Stimulated activated naive B cell treated with anti-CD40 and anti-IgM and Interleukin-4, amounts not matched to agents 10 μg/mL and 1 μg/mL and 100 μg/mL, for 72 hours (primary cell): Measurements from ENCODE around the gene TMEM39A.
A peak's percentile ranks its signal among the peaks of the same experiment; 100 is the strongest.

Experiments
- ATAC-seq, 2 donors: fragments of 150-1000 bp; cut with Tn5 transposase; replicated peaks; 2 replicates each; pipeline ENCODE4 v1.10.0; 2021; ENCODE audit warnings: moderate library complexity in 1 of 2
- DNase-seq: peaks from one replicate; pipeline ENCODE4 v3.0.0; 2021
- H3K27ac Mint-ChIP-seq: one replicate; pipeline ENCODE4 v1.8.0; 2022; ENCODE audit warnings: mild to moderate bottlenecking, mixed read lengths
- H3K27me3 Mint-ChIP-seq, 2 donors: one replicate each; pipeline ENCODE4 v1.8.0; 2022; ENCODE audit warnings: mixed read lengths in 2 of 2
- H3K36me3 Mint-ChIP-seq, 2 donors: one replicate each; pipeline ENCODE4 v1.8.0; 2022; ENCODE audit warnings: mixed read lengths in 2 of 2, mild to moderate bottlenecking in 1 of 2
- H3K4me1 Mint-ChIP-seq, 2 donors: one replicate each; pipeline ENCODE4 v1.8.0; 2022; ENCODE audit warnings: mixed read lengths in 2 of 2, mild to moderate bottlenecking in 1 of 2
- H3K4me3 Mint-ChIP-seq, 2 donors: one replicate each; pipeline ENCODE4 v1.8.0; 2022; ENCODE audit warnings: mild to moderate bottlenecking in 2 of 2, mixed read lengths in 2 of 2, moderate library complexity in 1 of 2
- H3K9me3 Mint-ChIP-seq, 2 donors: one replicate each; pipeline ENCODE4 v1.8.0; 2022; ENCODE audit warnings: mixed read lengths in 2 of 2, mild to moderate bottlenecking in 1 of 2

Gene TMEM39A

DNA sequence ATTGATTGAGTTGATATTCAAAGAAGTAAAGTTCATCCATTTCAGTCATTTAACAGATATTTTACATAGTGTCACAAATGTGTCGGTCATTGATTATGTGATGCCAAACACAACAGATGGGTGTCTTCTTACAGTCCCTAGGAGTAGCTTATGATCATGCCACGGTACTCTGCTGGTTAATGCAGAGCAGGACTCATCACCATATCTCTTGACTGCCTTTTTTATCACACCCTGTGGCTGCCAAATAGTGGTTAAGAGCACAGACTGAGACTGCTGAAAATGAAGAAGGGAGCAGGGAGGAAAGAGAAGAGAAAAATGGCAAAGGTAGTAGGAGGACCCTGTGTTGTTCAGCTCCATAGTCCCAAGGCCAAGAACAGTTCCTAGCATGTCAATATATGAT, 22.1 kb upstream of the TMEM39A start:
- peaks cover 6 to 7% of the 10 kb centered on the region in 2 donors for H3K4me1 Mint-ChIP-seq
- no peak overlapping the region for H3K4me3 Mint-ChIP-seq
- ATAC-seq: no peak
- H3K27ac Mint-ChIP-seq: no peak overlapping the region
- no peak for DNase-seq
- H3K36me3 Mint-ChIP-seq: peaks cover 24 to 56% of the 10 kb centered on the region in 2 donors
- no peaks in the 10 kb centered on the region for H3K9me3 Mint-ChIP-seq
- H3K27me3 Mint-ChIP-seq: no peaks in the 10 kb centered on the region

DNA sequence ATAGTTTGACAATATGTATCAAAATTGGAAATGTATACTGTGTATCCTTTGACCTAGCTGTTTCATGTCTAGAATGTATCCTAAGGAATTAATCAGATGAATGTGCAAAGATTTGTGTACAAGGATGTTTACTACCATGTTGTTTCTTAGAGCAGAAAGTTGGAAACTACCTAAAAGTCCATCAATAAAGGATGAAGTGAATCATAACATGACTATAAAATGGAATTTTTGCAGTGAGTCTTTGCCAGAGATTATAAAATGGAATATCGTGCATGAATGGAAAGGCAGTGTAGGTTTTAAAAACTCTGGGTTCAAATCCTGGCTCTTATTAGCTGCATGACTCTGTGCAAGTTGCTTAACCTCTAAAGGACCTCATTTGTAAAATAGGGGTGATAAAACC, 19.7 kb upstream of the TMEM39A start:
- no peak overlapping the region for H3K4me3 Mint-ChIP-seq
- no peaks in the 10 kb centered on the region for H3K9me3 Mint-ChIP-seq
- H3K27me3 Mint-ChIP-seq: no peaks in the 10 kb centered on the region
- ATAC-seq: peak in 1 of 2 donors; percentile 10
- H3K27ac Mint-ChIP-seq: peak overlapping the region; percentile 74
- no peak for DNase-seq
- peaks cover 30 to 58% of the 10 kb centered on the region in 2 donors for H3K36me3 Mint-ChIP-seq
- peaks cover 7 to 8% of the 10 kb centered on the region in 2 donors for H3K4me1 Mint-ChIP-seq

DNA sequence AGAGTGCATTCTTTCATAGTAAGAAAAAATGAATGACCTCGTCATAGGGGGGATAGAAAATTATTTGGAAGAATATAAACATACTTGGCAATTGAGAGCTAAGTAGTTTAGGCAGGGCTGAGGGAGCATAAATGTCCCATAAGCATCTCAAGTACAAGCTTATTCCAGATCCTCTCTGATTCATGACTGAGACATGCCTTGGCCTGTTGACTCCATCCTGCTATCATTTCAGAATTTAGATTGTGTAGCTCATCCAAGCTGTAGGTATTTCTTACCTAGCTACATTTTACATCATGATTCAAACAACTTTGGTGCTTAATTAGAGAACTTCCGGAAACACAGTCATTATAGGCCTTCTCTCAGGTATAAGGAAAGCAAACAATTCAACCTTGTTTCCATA, 17.7 kb upstream of the TMEM39A start:
- Mint-ChIP-seq H3K4me3 (no peak overlapping the region), H3K36me3 (peaks cover 41 to 60% of the 10 kb centered on the region in 2 donors), H3K27ac (no peak overlapping the region), H3K4me1 (peaks cover 7 to 11% of the 10 kb centered on the region in 2 donors), H3K27me3 (no peaks in the 10 kb centered on the region), H3K9me3 (no peaks in the 10 kb centered on the region)
- ATAC-seq: no peak
- DNase-seq: no peak

DNA sequence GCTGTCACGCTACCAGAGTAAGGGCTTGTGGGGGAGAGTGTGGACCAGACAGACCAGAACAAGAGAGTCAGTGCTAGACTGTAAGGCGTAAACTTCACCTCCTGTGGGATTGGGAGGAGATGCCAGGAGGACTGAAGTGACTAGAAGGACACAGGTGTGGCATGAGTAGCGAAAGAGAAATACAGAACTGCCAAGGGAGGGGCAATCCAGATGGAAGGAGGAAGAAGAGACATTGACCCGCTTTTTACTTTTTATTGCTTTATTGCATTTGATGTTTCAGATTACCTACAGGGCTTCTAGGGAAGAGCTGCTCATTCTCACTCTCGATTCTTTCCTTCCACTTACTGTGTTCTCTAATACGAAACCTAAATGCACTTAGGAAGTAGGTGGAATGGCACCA, 7.5 kb upstream of the TMEM39A start:
- H3K27ac Mint-ChIP-seq: peak overlapping the region; percentile 15
- H3K36me3 Mint-ChIP-seq: peaks cover 14 to 30% of the 10 kb centered on the region in 2 donors
- H3K9me3 Mint-ChIP-seq: no peaks in the 10 kb centered on the region
- no peak for ATAC-seq
- H3K4me1 Mint-ChIP-seq: peaks cover 27 to 40% of the 10 kb centered on the region in 2 donors
- DNase-seq: no peak
- H3K27me3 Mint-ChIP-seq: no peaks in the 10 kb centered on the region
- peak overlapping the region; percentile 7 to 22 for H3K4me3 Mint-ChIP-seq

DNA sequence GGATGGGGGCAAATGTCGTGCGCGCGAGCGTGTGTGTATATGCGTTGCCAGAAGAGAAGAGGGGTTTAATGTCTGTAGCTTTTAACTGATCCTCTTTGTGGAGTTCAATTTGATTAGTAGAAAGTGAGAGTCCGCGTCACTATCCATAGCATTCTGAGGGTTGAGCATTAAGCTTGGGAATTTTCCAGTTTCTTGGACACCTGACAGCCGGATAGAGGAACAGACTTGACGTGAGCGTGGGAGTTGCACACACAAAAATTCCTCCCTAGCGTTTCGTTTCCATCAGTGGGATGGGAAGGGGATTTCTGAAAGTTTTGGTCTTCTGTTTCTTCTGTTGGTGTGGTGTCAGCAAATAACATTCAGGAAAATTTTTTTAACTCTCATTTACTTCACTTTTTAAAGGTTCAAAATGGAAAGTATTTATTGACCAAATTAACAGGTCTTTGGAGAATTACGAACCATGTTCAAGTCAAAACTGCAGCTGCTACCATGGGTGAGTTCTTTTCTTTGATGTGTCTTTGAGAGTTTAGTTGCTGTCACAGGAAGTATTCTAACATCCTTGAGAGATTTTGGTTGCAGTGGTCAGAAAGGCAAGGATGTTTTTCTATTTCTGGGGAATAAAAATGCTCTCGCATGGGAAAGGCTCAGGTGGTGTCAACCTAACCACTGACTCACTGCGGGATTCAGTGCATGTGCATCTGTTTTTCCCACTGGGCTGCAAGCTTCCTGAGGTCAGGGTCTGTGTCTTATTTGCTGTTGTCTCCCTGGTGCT, 6.2 kb upstream of the TMEM39A start:
- Mint-ChIP-seq H3K27me3 (no peaks in the 10 kb centered on the region), H3K4me1 (peaks cover 27 to 40% of the 10 kb centered on the region in 2 donors)

DNA sequence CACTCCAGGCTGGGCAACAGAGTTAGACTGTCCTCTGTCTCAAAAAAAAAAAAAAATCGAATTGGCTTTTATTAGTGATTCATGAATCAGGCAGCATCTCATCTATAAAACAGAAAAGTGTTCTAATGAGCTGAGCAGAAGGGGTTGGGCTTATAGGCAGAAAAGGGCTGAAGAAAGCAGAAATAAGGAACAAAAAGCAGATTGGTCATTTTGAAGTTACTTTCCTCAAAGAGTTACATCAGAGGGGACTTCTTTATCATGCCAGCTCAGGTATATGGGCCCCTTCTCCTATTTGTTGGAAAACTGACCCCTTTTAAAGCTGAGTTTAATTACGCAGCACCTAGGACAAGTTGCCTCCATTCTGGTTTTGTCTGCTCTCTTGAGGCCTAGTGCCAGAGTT, 4.6 kb upstream of the TMEM39A start:
- Mint-ChIP-seq H3K4me3 (peak overlapping the region; percentile 92 to 95), H3K27ac (peak overlapping the region; percentile 96), H3K27me3 (no peaks in the 10 kb centered on the region), H3K4me1 (peaks cover 33 to 52% of the 10 kb centered on the region in 2 donors), H3K36me3 (peaks cover 14 to 34% of the 10 kb centered on the region in 2 donors), H3K9me3 (peaks cover 2 to 3% of the 10 kb centered on the region in 2 donors)
- DNase-seq (no peak), ATAC-seq (no peak)

More for the DNA sequence above, 6.2 kb upstream of the TMEM39A start:
- DNase-seq (no peak), ATAC-seq (peak; percentile 13 to 75)
- Mint-ChIP-seq H3K9me3 (no peaks in the 10 kb centered on the region), H3K4me3 (peak overlapping the region; percentile 92 to 95), H3K36me3 (peaks cover 11 to 26% of the 10 kb centered on the region in 2 donors), H3K27ac (peak overlapping the region; percentile 96)

DNA sequence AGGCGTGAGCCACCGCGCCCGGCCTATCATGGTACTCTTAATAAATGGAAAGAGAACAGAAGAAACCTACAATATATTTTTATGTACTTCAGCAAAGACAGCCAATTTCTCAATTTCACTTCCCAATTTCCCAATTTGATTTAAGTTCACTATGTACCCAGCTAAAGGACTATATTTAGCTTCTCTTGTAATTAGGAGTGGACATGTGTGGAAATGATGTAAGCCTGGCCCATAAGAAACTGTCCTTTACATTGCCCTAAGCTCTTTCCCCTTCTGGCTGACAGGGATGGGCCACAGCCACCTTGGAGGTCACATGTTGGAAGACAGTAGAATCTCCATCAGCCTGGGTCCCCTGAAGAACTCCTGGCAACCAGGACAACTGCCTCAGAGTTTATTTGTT, 6.2 kb downstream of the TMEM39A start:
- Mint-ChIP-seq H3K4me3 (no peak overlapping the region), H3K36me3 (peaks cover 37 to 56% of the 10 kb centered on the region in 2 donors), H3K9me3 (no peaks in the 10 kb centered on the region), H3K27me3 (no peaks in the 10 kb centered on the region), H3K27ac (peak overlapping the region; percentile 42), H3K4me1 (peaks cover 14 to 29% of the 10 kb centered on the region in 2 donors)
- DNase-seq: no peak
- no peak for ATAC-seq

DNA sequence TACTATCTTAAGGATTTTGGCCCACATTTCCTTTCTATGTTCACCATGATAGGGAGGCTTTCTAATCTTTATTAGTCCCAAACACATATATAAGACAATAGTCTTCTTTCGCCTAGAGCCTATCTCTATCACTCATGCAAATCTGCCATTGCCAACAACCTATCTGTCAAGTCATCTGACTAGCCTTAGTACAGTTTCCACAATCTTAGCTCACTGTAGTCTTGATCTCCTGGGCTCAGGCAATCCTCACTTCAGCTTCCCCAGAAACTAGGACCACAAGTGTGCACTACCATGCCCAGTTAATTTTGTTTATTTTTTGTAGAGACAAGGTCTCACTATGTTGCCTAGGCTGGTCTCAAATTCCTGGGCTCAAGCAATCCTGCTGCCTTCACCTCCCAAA, 6.9 kb downstream of the TMEM39A start:
- no peak overlapping the region for H3K27ac Mint-ChIP-seq
- no peaks in the 10 kb centered on the region for H3K9me3 Mint-ChIP-seq
- no peaks in the 10 kb centered on the region for H3K27me3 Mint-ChIP-seq
- peaks cover 37 to 56% of the 10 kb centered on the region in 2 donors for H3K36me3 Mint-ChIP-seq
- peaks cover 12 to 23% of the 10 kb centered on the region in 2 donors for H3K4me1 Mint-ChIP-seq
- H3K4me3 Mint-ChIP-seq: no peak overlapping the region
- DNase-seq (no peak), ATAC-seq (no peak)

DNA sequence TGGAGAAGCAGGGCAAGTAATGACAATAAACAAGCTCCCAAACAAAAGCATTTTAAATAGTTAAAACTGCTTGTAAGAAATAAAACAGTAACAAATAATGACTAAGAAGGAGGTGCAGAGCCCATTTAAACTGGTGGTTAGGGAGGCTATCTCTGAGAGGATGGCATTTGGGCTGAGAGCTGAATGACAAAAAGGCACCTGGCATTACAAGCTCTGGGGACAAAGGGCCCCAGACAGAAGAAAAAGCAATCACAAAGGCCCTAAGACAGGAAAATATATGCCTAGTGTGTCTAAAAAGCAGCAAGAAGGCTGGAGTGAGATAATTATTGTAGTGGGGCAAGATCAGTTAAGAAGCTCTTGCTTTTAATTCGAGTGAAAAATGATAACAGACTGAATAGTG, 9.6 kb downstream of the TMEM39A start:
- Mint-ChIP-seq H3K27me3 (no peaks in the 10 kb centered on the region), H3K9me3 (no peaks in the 10 kb centered on the region), H3K27ac (no peak overlapping the region), H3K4me3 (no peak overlapping the region), H3K4me1 (peaks cover 10 to 18% of the 10 kb centered on the region in 2 donors), H3K36me3 (peaks cover 31 to 54% of the 10 kb centered on the region in 2 donors)
- DNase-seq (no peak), ATAC-seq (no peak)

DNA sequence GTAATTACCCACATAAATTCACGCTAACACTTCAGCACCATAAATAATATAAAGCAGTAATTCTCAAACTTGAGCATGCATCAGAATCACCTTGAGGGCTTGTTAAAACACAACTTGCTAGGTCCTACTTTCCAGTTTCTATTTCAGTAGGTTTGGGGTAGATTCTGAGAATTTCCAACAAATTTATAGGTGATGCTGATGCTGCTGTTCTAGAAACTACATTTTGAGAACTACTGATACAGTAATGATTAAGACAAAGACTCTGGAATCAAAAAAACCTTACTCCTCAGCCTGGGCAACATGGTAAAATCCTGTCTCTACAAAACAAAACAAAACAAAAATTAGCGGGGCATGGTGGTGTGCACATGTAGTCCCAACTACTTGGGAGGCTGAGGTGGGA, 18.8 kb downstream of the TMEM39A start:
- no peak overlapping the region for H3K4me3 Mint-ChIP-seq
- no peak for DNase-seq
- H3K36me3 Mint-ChIP-seq: peaks cover 32 to 43% of the 10 kb centered on the region in 2 donors
- no peaks in the 10 kb centered on the region for H3K4me1 Mint-ChIP-seq
- H3K27me3 Mint-ChIP-seq: no peaks in the 10 kb centered on the region
- H3K9me3 Mint-ChIP-seq: no peaks in the 10 kb centered on the region
- no peak overlapping the region for H3K27ac Mint-ChIP-seq
- no peak for ATAC-seq

DNA sequence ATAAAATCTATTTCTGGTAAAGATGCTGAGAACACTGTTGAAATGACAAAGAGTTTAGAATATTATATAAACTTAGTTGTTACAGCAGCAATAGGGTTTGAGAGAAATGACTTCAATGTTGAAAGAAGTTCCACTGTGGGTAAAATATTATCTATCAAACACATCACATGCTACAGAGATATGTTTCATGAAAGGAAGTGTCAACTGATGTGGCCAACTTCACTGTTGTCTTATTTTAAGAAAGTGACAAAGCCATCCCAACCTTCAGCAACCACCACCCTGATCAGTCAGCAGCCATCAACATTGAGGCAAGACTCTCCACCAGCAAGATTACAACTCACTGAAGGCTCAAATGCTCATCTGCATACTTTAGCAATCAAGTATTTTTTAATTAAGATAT, 20.2 kb downstream of the TMEM39A start:
- H3K9me3 Mint-ChIP-seq: no peaks in the 10 kb centered on the region
- ATAC-seq (no peak), DNase-seq (no peak)
- no peak overlapping the region for H3K27ac Mint-ChIP-seq
- no peaks in the 10 kb centered on the region for H3K27me3 Mint-ChIP-seq
- H3K4me1 Mint-ChIP-seq: no peaks in the 10 kb centered on the region
- no peak overlapping the region for H3K4me3 Mint-ChIP-seq
- H3K36me3 Mint-ChIP-seq: peaks cover 35 to 47% of the 10 kb centered on the region in 2 donors

DNA sequence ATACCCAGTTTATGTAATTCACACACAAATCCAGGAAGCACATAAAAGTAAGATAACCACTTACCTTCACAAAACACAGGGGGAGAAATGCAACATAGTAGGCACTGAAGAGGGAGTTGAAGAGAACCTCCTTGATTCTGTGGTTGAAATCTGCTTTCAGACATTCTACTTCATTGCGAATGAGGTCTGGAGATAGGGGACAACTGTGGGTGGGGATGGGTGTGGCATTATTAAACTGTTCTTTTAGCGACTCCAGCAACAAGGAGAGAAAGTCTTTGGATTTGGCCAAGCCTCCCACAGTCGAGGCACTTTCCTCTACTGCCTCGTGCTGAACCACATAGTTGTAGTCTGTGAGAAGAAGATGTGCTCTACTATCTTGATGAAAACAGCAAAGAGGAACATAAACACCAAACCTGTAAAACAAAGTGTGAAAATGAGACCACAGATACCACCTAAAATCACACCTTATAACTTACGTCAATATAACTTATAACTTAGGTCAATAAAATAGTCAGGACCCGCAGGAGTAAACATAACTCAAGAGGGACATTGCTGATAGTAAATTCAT, 25.6 kb downstream of the TMEM39A start:
- H3K27me3 Mint-ChIP-seq: no peaks in the 10 kb centered on the region
- H3K9me3 Mint-ChIP-seq: no peaks in the 10 kb centered on the region
- ATAC-seq (no peak), DNase-seq (no peak)
- H3K36me3 Mint-ChIP-seq: peaks cover 70 to 79% of the 10 kb centered on the region in 2 donors
- no peaks in the 10 kb centered on the region for H3K4me1 Mint-ChIP-seq
- H3K4me3 Mint-ChIP-seq: no peak overlapping the region
- no peak overlapping the region for H3K27ac Mint-ChIP-seq

DNA sequence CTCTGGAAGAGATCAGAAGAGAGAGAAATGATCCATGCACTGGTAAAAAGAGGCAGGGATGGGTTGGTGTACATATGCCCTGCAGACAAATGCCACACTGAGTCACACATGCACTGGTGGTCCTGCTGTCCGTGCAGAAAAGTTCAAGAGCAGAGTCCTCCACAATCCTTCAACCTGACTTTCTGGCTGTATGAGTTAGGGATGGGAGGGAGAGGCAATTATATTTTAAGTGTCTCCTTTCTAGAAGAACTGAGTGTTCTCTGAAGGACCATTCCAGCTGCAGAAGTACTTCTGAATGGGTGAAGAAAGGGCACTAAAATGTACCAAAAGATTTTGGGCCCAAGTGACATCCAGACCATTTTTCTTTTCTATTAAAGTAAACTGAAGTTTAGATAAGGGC, 26.4 kb downstream of the TMEM39A start:
- Mint-ChIP-seq H3K36me3 (peaks cover 67 to 78% of the 10 kb centered on the region in 2 donors), H3K9me3 (no peaks in the 10 kb centered on the region), H3K4me3 (no peak overlapping the region), H3K4me1 (no peaks in the 10 kb centered on the region), H3K27me3 (no peaks in the 10 kb centered on the region), H3K27ac (no peak overlapping the region)
- no peak for DNase-seq
- ATAC-seq: no peak

DNA sequence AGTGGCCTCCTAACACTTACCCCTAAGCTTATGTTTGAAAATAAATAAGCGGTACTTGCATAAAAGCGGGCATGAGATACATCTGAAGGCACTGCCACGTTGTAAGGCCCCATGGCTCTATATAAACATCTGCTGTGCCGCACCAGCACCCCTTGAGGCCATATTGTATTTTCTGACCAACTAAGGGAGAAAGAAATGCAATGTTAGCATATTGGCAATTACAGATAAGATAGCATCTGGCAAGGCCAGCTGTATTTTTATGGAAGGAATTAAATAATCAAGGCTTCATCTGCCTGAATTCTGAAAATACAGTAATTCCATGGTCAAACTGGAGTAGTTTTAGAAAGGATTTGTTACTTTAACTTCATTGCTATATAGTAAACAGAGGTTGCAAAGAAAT, 28.7 kb downstream of the TMEM39A start:
- DNase-seq (no peak), ATAC-seq (no peak)
- Mint-ChIP-seq H3K9me3 (peaks cover 0 to 7% of the 10 kb centered on the region in 2 donors), H3K4me1 (no peaks in the 10 kb centered on the region), H3K36me3 (peaks cover 69 to 82% of the 10 kb centered on the region in 2 donors), H3K27ac (no peak overlapping the region), H3K27me3 (no peaks in the 10 kb centered on the region), H3K4me3 (no peak overlapping the region)
